HL-60 (cell line): ENCODE results near the gene CUL2.

Source experiments
- POLR2AphosphoS5 ChIP-seq: IDR thresholded peaks from 2 replicates; pipeline ENCODE4 v1.6.1; 2012; ENCODE audit warnings: low read depth
- SPI1 ChIP-seq: IDR thresholded peaks from 2 replicates; pipeline ENCODE4 v1.6.1; 2012; ENCODE audit warnings: low read depth, mild to moderate bottlenecking, borderline replicate concordance
- TF ChIP-seq, protein P1 (sequence below): IDR thresholded peaks from one replicate; pipeline ENCODE4 v1.5.1; 2011; ENCODE audit warnings: low read length, control low read depth, inconsistent platforms; ENCODE audit not compliant: insufficient read depth
- TF ChIP-seq, protein P2 (sequence below): IDR thresholded peaks from 2 replicates; pipeline ENCODE4 v1.6.1; 2012; ENCODE audit warnings: low read depth; ENCODE audit not compliant: insufficient replicate concordance

DNA sequence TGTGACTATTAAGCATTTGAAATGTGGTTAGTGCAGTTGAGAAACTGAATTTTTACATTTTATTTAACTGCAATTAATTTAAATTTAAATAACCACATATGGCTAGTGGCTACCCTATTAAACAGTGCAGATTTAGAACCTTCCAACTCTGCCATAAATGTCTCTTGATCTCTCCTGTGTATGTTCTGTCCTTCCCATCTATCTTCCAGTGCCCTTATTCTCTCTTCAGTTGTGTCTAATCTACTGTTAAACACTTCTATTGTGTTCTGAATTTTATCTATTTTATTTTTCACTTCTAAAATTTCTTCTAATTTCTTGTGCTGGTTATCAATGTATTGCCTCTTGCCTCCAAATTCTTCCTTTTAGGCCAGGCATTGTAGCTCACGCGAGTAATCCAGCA is 105.0 kb downstream of the CUL2 start:
- TF ChIP-seq, protein P1, sequence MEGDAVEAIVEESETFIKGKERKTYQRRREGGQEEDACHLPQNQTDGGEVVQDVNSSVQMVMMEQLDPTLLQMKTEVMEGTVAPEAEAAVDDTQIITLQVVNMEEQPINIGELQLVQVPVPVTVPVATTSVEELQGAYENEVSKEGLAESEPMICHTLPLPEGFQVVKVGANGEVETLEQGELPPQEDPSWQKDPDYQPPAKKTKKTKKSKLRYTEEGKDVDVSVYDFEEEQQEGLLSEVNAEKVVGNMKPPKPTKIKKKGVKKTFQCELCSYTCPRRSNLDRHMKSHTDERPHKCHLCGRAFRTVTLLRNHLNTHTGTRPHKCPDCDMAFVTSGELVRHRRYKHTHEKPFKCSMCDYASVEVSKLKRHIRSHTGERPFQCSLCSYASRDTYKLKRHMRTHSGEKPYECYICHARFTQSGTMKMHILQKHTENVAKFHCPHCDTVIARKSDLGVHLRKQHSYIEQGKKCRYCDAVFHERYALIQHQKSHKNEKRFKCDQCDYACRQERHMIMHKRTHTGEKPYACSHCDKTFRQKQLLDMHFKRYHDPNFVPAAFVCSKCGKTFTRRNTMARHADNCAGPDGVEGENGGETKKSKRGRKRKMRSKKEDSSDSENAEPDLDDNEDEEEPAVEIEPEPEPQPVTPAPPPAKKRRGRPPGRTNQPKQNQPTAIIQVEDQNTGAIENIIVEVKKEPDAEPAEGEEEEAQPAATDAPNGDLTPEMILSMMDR = no peak
- TF ChIP-seq POLR2AphosphoS5 = no peak
- TF ChIP-seq SPI1 = no peak
- TF ChIP-seq, protein P2, sequence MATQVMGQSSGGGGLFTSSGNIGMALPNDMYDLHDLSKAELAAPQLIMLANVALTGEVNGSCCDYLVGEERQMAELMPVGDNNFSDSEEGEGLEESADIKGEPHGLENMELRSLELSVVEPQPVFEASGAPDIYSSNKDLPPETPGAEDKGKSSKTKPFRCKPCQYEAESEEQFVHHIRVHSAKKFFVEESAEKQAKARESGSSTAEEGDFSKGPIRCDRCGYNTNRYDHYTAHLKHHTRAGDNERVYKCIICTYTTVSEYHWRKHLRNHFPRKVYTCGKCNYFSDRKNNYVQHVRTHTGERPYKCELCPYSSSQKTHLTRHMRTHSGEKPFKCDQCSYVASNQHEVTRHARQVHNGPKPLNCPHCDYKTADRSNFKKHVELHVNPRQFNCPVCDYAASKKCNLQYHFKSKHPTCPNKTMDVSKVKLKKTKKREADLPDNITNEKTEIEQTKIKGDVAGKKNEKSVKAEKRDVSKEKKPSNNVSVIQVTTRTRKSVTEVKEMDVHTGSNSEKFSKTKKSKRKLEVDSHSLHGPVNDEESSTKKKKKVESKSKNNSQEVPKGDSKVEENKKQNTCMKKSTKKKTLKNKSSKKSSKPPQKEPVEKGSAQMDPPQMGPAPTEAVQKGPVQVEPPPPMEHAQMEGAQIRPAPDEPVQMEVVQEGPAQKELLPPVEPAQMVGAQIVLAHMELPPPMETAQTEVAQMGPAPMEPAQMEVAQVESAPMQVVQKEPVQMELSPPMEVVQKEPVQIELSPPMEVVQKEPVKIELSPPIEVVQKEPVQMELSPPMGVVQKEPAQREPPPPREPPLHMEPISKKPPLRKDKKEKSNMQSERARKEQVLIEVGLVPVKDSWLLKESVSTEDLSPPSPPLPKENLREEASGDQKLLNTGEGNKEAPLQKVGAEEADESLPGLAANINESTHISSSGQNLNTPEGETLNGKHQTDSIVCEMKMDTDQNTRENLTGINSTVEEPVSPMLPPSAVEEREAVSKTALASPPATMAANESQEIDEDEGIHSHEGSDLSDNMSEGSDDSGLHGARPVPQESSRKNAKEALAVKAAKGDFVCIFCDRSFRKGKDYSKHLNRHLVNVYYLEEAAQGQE = no peak
